GM18867 (cell line): Measurements from ENCODE around the gene APBB3.

ENCODE experiments used
- ATAC-seq: cut with Tn5 transposase; IDR thresholded peaks from one replicate; pipeline ENCODE4 v1.9.1; 2021; ENCODE audit warnings: mild to moderate bottlenecking, moderate library complexity; ENCODE audit not compliant: unreplicated experiment

APBB3 gene

GRCh38 chr5:140555747-140556312 lies 8.6 kb downstream of the APBB3 start:
- no peak for ATAC-seq

DNA sequence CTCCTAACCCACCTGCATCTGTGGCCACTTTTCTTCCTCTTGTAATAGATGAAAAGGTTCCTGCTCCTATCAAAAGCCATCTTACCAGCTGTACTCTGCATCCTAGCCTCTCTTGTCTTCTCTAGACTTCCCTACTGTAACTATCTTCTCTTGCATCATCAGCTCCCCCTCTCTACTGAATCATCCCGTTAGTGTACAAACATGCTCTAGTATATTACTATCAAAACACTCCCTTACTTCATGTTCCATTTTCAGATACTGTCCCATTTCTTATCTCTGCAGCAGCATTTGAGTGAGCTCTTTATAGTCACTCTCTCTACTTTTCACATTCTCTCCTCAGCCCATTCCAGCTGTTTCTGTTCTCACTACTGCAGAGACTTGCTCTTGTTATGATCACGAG lies 9.9 kb downstream of the APBB3 start:
- ATAC-seq, result no peak

DNA sequence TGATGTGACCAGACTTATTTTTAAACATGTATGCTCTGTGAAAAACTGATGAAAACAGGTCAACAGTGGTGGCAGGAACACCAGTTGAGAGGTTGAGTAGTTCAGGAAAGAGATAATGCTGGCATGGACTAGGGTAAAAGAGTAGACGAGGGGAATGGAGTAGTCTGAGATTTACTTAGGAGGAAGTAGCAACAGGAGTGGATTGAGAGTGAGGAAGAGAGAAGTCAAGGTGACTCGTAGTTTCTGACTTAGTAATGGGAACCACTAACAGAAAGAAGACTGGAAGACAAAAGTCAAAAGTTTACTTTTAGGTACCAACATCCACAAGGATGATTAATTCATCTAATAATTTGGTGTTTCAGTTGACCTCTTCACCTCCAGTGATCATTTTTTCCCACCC lies 10.7 kb downstream of the APBB3 start:
- no peak for ATAC-seq

- ATAC-seq, result no peak
Observed at GRCh38 chr5:140551872-140552271, 12.5 kb downstream of the APBB3 start.

DNA sequence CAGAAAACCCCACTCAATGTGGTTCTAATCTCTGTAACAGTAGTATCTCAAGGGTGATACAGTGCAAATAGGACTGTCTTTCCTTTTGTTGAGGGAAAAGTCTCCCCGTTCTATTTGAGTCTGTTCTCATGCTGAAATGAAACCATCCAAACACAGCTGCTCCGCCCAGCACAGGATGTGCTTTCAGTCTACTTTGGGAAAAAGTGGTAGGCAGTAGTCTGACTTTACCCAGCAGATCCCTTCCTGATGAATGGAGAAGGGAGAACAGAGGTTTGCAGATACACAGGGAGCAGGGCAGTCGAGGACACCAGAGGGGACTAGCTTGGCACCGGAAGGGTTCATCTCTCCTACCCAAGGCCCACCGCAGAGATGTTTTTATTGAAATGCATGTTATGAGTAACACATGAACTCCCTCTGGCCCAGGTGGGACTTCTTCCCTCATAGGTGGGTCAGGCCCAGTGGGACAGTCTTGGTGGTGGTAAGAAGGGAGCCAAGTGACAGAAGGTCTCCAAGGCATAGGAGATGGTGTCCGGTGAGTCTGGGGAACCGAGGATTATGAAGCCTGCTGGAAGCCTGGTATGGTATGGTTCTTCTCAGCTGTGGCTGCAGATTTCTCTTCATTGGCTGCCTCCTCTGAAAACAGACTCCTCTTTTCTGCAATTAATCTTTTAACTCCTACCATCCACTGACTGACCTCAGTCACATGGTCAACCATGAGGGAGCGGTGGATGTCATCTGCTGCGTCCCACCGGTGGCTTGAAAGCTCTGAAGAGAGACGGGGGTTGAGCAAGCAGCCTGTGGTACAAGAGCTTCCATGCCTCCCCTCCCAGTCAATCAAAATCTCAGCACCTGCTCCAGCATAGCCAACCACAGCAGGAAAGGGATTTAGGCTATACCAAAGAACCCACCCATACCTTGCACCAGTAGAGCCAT lies 14.0 kb downstream of the APBB3 start:
- ATAC-seq, result no peak

DNA sequence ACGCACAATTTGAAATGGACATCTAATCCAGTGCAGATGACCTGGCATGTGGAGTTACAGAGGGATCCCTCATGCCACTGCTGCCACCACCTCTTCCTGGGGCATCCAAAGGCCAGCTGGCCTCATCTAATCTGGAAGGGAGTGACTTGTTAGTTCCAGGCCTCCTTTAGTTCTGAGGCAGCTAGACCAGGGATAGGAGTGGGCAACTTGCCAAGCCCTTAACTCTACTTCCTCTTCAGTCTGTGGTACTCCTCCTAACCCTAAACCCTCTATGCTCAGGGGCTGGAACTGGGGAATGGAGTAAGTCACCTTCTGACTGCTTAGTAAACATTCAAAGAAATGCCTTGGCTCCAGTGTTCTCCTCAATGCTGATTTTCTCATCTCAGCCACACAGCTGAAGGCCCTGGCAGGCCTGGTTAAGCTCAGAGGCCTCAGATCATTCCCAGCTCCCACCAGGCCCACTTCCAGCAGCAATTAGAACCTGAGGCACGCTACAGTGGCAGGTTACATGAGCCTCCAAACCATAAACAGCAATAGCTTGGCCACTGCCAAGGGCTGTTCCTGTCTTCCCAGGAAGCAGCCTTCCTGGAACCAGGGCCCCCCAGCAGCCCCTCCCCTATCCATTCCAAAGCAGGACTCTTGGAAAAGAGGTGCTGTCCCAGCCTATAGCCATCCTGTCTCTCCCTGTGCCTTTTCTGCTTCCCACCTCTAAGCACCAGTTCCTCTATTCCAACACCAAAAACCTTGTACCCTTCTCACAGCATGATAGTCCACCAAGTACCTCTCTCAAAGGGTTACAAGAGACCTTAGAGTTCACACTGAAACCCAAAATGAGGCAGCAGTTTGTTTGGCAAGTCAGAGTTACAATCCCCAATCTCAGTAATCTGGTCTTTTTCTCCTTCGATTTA lies 14.9 kb downstream of the APBB3 start:
- no peak for ATAC-seq

- ATAC-seq, result no peak
Observed at GRCh38 chr5:140548791-140549190, 15.6 kb downstream of the APBB3 start.

DNA sequence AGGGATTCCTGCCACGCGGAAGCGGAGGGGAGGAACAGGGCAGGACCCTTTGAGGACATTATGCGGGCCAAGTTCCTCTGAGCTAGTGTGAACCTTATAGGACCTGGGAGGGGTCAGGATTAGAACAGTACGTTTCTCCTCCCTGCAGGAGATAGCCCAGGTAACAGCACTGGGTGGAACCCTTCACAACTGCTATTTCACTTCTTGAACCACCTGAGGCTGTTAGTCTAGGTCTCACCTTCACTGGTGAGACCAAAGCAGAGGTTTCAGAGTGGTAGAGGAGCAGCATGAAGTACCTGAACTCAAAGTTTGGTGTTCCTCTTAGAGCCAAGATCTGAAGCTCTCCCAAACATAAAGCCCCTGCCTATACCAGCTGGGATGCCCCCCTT lies 16.1 kb downstream of the APBB3 start:
- ATAC-seq, result no peak

- ATAC-seq, result peak; percentile 97
Observed at GRCh38 chr5:140547508-140548299, 16.7 kb downstream of the APBB3 start, which contains the start of gene EIF4EBP3. TSS of gene EIF4EBP3 (plus strand) at chr5:140547662. CDS start at chr5:140547738, 76 bp downstream.

- no peak for ATAC-seq
Observed at GRCh38 chr5:140546851-140547507, 17.4 kb downstream of the APBB3 start.

DNA sequence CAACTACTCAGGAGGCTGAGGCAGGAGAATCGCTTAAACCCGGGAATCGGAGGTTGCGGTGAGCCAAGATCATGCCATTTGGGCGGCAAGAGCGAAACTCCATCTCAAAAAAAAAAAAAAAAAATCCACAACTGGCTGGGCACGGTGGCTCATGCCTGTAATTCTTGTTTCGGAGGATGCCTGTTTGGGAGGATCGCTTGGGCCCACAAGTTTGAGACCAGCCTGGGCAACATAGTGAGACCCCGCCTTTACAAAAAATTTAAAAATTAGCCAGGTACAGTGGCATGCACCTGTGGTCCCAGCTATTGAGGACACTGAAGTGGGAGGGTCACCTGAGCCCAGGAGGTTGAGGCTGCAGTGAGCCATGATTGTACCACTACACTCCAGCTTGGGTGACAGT lies 18.8 kb downstream of the APBB3 start:
- ATAC-seq, result no peak

DNA sequence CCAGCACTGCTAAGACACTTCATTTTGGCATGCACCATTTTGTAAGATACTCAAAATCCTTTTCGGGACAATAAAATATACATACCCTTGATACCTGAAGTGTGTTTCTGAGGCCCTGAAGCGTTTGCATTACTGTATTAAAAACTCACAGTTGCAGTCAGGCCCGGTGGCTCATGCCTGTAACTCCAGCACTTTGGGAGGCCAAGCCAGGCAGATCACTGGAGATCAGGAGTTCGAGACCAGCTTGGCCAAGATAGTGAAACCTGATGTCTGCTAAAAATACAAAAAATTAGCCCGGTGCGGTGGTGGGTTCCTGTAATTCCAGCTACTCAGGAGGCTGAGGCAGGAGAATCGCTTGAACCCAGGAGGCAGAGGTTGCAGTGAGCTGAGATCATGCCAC lies 19.4 kb downstream of the APBB3 start:
- no peak for ATAC-seq

GRCh38 chr5:140542972-140543371 lies 21.4 kb downstream of the APBB3 start:
- ATAC-seq, result no peak

DNA sequence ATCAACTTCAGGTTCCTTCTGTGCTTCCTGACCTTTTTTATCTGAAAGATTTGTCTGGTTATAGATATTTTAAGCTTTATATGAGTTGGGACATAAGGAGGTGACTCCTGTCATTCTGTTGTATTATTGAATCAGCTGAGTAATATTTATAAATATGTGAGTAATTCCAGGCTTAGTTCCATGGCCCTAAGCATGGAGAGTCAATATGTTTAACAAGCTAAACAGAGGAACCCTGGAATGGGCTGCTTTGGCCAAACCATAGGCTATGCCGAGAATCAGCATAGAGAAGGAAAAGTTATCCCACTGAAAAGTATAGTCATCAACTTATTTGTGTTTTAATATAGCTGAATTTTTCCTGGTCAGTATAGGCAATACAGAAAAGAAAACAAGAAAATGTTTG lies 24.2 kb downstream of the APBB3 start:
- ATAC-seq, result no peak

GRCh38 chr5:140524003-140524402 lies 40.4 kb downstream of the APBB3 start:
- no peak for ATAC-seq

DNA sequence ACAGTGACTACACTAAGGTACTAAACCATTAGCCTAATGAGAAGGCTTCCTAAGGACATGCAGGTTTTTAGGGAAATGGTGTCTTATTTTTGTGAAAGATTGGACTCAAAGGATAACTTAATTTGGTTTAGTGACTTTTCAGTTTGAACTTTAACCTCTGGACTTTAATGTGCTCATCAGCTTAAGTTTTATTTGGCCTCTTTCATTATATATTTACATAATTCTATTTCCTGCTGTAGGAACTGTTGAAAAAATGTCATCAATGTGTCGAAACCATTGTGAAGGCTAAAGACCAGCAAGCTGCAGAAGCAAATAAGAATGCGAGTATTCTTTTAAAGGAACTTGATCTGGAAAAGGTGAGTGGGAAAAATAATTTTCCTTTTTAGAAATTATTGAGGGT lies 51.3 kb downstream of the APBB3 start:
- no peak for ATAC-seq

DNA sequence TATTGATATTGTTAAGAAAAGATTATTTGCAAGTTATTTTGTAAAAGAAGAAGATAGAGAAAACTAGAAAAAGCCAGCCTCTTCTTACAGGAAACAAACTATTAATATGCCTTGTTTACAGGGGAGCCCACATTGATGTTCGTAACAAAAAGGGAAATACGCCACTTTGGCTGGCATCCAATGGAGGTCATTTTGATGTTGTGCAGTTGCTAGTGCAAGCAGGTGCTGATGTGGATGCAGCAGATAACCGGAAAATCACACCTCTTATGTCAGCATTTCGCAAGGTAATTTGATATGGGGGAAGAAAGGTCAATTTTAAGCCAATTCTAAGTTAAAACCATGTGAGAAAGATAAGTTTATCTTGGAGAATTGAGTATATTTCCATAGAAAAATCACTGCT lies 54.5 kb downstream of the APBB3 start:
- ATAC-seq, result no peak
